HCT116 (cell line): ENCODE measurements around the gene GOLGA2.

ENCODE experiments used
- EZH2 ChIP-seq: fragments of 200-600 bp; sonication (generic); IDR thresholded peaks from 2 replicates; pipeline ENCODE4 v1.6.1; 2017; ENCODE audit warnings: antibody characterized with exemption, mixed run types
- POLR2A ChIP-seq: IDR thresholded peaks from 2 replicates; pipeline ENCODE4 v1.7.0; 2011; ENCODE audit warnings: borderline replicate concordance; ENCODE audit not compliant: insufficient read depth, insufficient read length; ENCODE audit errors: extremely low read depth
- YY1 ChIP-seq: IDR thresholded peaks from 2 replicates; pipeline ENCODE4 v1.6.1; 2011; ENCODE audit warnings: low read length, low read depth, moderate library complexity, mild to moderate bottlenecking; ENCODE audit not compliant: insufficient replicate concordance; ENCODE audit errors: extremely low read depth
- TF ChIP-seq, protein P1 (sequence below): IDR thresholded peaks from 2 replicates; pipeline ENCODE4 v1.6.1; 2012
- TF ChIP-seq, protein P2 (sequence below): IDR thresholded peaks from 2 replicates; pipeline ENCODE4 v1.6.1; 2011; ENCODE audit warnings: mild to moderate bottlenecking, low read length, moderate library complexity; ENCODE audit not compliant: insufficient replicate concordance; ENCODE audit errors: extremely low read depth

DNA sequence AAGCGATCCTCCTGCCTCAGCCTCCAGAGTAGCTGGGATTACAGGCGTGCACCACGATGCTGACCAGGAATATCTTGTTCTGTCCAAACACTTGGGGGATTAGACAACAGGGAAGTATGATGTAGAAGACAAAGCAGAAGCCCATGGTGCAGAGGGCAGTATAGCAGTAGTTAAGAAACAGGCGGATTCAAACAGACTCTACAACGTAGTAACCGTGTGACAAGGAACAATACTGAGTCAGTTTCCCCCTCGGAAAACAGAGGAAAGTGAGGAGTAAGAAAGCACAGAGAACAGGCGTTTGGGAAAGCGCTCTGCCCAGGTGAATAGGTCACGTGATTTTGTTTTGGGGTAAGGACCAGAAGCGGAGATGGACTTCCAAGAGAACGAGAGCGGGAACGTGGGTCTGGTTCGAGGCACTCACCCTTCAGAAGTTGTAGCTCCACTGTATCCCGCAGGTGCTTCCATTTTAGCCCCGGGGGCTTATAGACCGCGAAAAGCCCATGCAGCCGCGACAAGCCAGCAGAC lies 46.1 kb upstream of the GOLGA2 start:
- TF ChIP-seq YY1: no peak
- TF ChIP-seq POLR2A: peak; percentile 82
- TF ChIP-seq, protein P1, sequence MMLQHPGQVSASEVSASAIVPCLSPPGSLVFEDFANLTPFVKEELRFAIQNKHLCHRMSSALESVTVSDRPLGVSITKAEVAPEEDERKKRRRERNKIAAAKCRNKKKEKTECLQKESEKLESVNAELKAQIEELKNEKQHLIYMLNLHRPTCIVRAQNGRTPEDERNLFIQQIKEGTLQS: no peak
- TF ChIP-seq, protein P2, sequence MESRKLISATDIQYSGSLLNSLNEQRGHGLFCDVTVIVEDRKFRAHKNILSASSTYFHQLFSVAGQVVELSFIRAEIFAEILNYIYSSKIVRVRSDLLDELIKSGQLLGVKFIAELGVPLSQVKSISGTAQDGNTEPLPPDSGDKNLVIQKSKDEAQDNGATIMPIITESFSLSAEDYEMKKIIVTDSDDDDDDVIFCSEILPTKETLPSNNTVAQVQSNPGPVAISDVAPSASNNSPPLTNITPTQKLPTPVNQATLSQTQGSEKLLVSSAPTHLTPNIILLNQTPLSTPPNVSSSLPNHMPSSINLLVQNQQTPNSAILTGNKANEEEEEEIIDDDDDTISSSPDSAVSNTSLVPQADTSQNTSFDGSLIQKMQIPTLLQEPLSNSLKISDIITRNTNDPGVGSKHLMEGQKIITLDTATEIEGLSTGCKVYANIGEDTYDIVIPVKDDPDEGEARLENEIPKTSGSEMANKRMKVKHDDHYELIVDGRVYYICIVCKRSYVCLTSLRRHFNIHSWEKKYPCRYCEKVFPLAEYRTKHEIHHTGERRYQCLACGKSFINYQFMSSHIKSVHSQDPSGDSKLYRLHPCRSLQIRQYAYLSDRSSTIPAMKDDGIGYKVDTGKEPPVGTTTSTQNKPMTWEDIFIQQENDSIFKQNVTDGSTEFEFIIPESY: no peak
- no peak for TF ChIP-seq EZH2
